T-cell (primary cell): Measurements from ENCODE around the gene NPFF. TPM values are rescaled to one million over a fixed set of nuclear protein-coding genes. Genes with fewer than 3 reads are reported as not detected.

ENCODE experiments used
- ATAC-seq, 4 experiments: fragments of 200-7000 bp in 3 of 4; fragments of 150-1000 bp in 1 of 4; cut with Tn5 transposase; replicated peaks in 1 of 4; 1 replicate in 3 of 4; 2 replicates in 1 of 4; pipeline ENCODE4 v1.10.0; 2021; ENCODE audit warnings: moderate library complexity in 3 of 4, mild to moderate bottlenecking in 2 of 4, moderate number of reproducible peaks in 1 of 4
- CTCF ChIA-PET, 2 donors: fragments of 300-600 bp; sonication (Branson Sonifier 250); formaldehyde crosslinking; loops; one replicate each; lab custom pipeline; 2022; ENCODE audit warnings: antibody characterized with exemption in 2 of 2; lab: Charles Lee
- POLR2A ChIA-PET, 2 donors: fragments of 300-600 bp; sonication (Branson Sonifier 250); formaldehyde crosslinking; loops; one replicate each; lab custom pipeline; 2022; ENCODE audit warnings: antibody characterized with exemption in 2 of 2; lab: Charles Lee
- DNase-seq, 35 experiments: peaks; one replicate each; pipeline versions ENCODE4 v3.0.0 to v3.0.0-alpha.2; 2013 to 2023
- H3K27ac ChIP-seq: one replicate; pipeline ENCODE4 v1.5.1; 2013; ENCODE audit warnings: low read length
- H3K27me3 ChIP-seq, 2 experiments: replicated peaks in 1 of 2; 1 replicate in 1 of 2; 2 replicates in 1 of 2; pipeline versions ENCODE4 v1.6.1 to v1.7.0; 2013; ENCODE audit warnings: low read length in 1 of 2, mixed read lengths in 1 of 2; ENCODE audit not compliant: control insufficient read depth in 2 of 2, insufficient read depth in 2 of 2; ENCODE audit errors: extremely low read depth in 1 of 2
- H3K36me3 ChIP-seq, 2 donors: 1 replicate in 1 of 2; 2 replicates in 1 of 2; pipeline versions ENCODE4 v1.6.1 to v1.7.0; 2013; ENCODE audit warnings: low read length in 1 of 2; ENCODE audit not compliant: control insufficient read depth in 2 of 2, insufficient read depth in 1 of 2; ENCODE audit errors: extremely low read depth in 1 of 2
- H3K4me1 ChIP-seq, 2 experiments: 1 replicate in 1 of 2; 2 replicates in 1 of 2; pipeline versions ENCODE4 v1.6.1 to v1.7.0; 2013; ENCODE audit warnings: low read length in 2 of 2, mixed read lengths in 1 of 2; ENCODE audit not compliant: insufficient read depth in 2 of 2, control insufficient read depth in 1 of 2; ENCODE audit errors: extremely low read depth in 1 of 2
- H3K4me3 ChIP-seq, 2 donors: 1 replicate in 1 of 2; 2 replicates in 1 of 2; pipeline versions ENCODE4 v1.5.1 to v1.7.0; 2013; ENCODE audit warnings: mild to moderate bottlenecking in 2 of 2, low read length in 1 of 2, moderate library complexity in 1 of 2; ENCODE audit not compliant: control insufficient read depth in 1 of 2; ENCODE audit errors: extremely low read depth in 1 of 2
- H3K9me3 ChIP-seq: 2 replicates; pipeline ENCODE4 v1.7.0; 2013
- H3K27ac Mint-ChIP-seq, 2 donors: one replicate each; pipeline ENCODE4 v1.8.0; 2020 to 2021; ENCODE audit warnings: mild to moderate bottlenecking in 2 of 2, mixed read lengths in 2 of 2
- H3K27me3 Mint-ChIP-seq, 2 donors: one replicate each; pipeline ENCODE4 v1.8.0; 2021 to 2022; ENCODE audit warnings: mixed read lengths in 2 of 2
- H3K36me3 Mint-ChIP-seq: one replicate; pipeline ENCODE4 v1.8.0; 2021; ENCODE audit warnings: mixed read lengths
- H3K4me1 Mint-ChIP-seq, 3 donors: one replicate each; pipeline ENCODE4 v1.8.0; 2020 to 2022; ENCODE audit warnings: mixed read lengths in 3 of 3, mild to moderate bottlenecking in 1 of 3
- H3K4me3 Mint-ChIP-seq, 3 donors: one replicate each; pipeline ENCODE4 v1.8.0; 2020 to 2022; ENCODE audit warnings: mild to moderate bottlenecking in 3 of 3, mixed read lengths in 3 of 3, moderate library complexity in 3 of 3
- H3K9me3 Mint-ChIP-seq, 3 donors: one replicate each; pipeline ENCODE4 v1.8.0; 2020 to 2022; ENCODE audit warnings: mixed read lengths in 3 of 3
- WGBS: methylation state at CpG from one replicate; pipeline ENCODE4 v1.1.5; 2013; ENCODE audit warnings: missing lambda C conversion rate; ENCODE audit not compliant: insufficient coverage; 5-methylcytosine and 5-hydroxymethylcytosine counted together
- total RNA-seq, 35 experiments: library from RNA in 6 of 35; stranded (reverse) in 6 of 35; fragments of 120-200 nt in 1 of 35; gene quantifications; one replicate each; pipeline versions ENCODE4 v1.2.1 to v1.2.4 and lab custom pipeline; 2013 to 2026

The NPFF gene
- total RNA-seq, 5 donors from 2014 or later (not counting 1 experiment from before 2014, with no cell fraction given): not detected

GRCh38 chr12:53486736-53487487 lies 20.4 kb downstream of the NPFF start:
- H3K36me3 ChIP-seq: peaks cover 9 to 58% of the 10 kb centered on the region in 2 donors
- DNase-seq: no peak
- WGBS: 93% methylated on average over 16 of the region's 17 CpGs
- H3K4me3 Mint-ChIP-seq: no peak overlapping the region
- no peaks in the 10 kb centered on the region for H3K27me3 ChIP-seq
- H3K4me1 ChIP-seq: peaks cover 0 to 15% of the 10 kb centered on the region in 2 experiments
- ChIA-PET POLR2A (interaction anchor here in 1 of 2 donors (0.6 kb wide), 1 partner anchor 21 kb away, joined by 3 read pairs; no protein-coding TSS in a partner anchor), CTCF (interaction anchor here in 1 of 2 donors (0.6 kb wide), 1 partner anchor 139 kb away, joined by 3 read pairs; no protein-coding TSS in a partner anchor)
- ATAC-seq: no peak
- peaks cover 8% of the 10 kb centered on the region for H3K36me3 Mint-ChIP-seq
- H3K27ac Mint-ChIP-seq: peak overlapping the region; percentile 9 to 11
- H3K9me3 Mint-ChIP-seq: no peaks in the 10 kb centered on the region
- no peaks in the 10 kb centered on the region for H3K27me3 Mint-ChIP-seq
- no peaks in the 10 kb centered on the region for H3K9me3 ChIP-seq
- no peak overlapping the region for H3K27ac ChIP-seq
- H3K4me3 ChIP-seq: no peak overlapping the region
- H3K4me1 Mint-ChIP-seq: peaks cover 3 to 13% (median 8%) of the 10 kb centered on the region in 3 donors

- Mint-ChIP-seq H3K9me3 (no peaks in the 10 kb centered on the region), H3K27me3 (no peaks in the 10 kb centered on the region), H3K27ac (peak overlapping the region in 1 of 2 donors; percentile 9), H3K36me3 (peaks cover 10% of the 10 kb centered on the region), H3K4me3 (no peak overlapping the region), H3K4me1 (peaks cover 0 to 13% (median 8%) of the 10 kb centered on the region in 3 donors)
- 96% methylated on average over 4 of the region's 10 CpGs for WGBS
- POLR2A ChIA-PET: interaction anchor here in 1 of 2 donors (0.6 kb wide), 1 partner anchor 22 kb away, joined by 3 read pairs; no protein-coding TSS in a partner anchor
- H3K27ac ChIP-seq: no peak overlapping the region
- no peak overlapping the region for H3K4me3 ChIP-seq
- H3K27me3 ChIP-seq: no peaks in the 10 kb centered on the region
- H3K9me3 ChIP-seq: no peaks in the 10 kb centered on the region
- ATAC-seq (no peak), DNase-seq (no peak)
- peaks cover 0 to 15% of the 10 kb centered on the region in 2 experiments for H3K4me1 ChIP-seq
- CTCF ChIA-PET: interaction anchor here in 1 of 2 donors (0.6 kb wide), 1 partner anchor 138 kb away, joined by 3 read pairs; no protein-coding TSS in a partner anchor
- peaks cover 13 to 64% of the 10 kb centered on the region in 2 donors for H3K36me3 ChIP-seq
Measured at GRCh38 chr12:53485955-53486735, 21.1 kb downstream of the NPFF start.

- no peaks in the 10 kb centered on the region for H3K27me3 Mint-ChIP-seq
- no peaks in the 10 kb centered on the region for H3K9me3 Mint-ChIP-seq
- ChIA-PET CTCF (no interaction called here), POLR2A (no interaction called here)
- H3K36me3 ChIP-seq: peaks cover 19 to 73% of the 10 kb centered on the region in 2 donors
- H3K4me3 Mint-ChIP-seq: no peak overlapping the region
- WGBS: 95% methylated on average over 6 of the region's 10 CpGs
- H3K4me3 ChIP-seq: no peak overlapping the region
- no peak overlapping the region for H3K27ac ChIP-seq
- no peaks in the 10 kb centered on the region for H3K27me3 ChIP-seq
- H3K36me3 Mint-ChIP-seq: peaks cover 10% of the 10 kb centered on the region
- no peak for ATAC-seq
- H3K27ac Mint-ChIP-seq: peak overlapping the region in 1 of 2 donors; percentile 45
- no peak for DNase-seq
- peaks cover under 1 to 13% (median 8%) of the 10 kb centered on the region in 3 donors for H3K4me1 Mint-ChIP-seq
- peaks cover 0 to 19% of the 10 kb centered on the region in 2 experiments for H3K4me1 ChIP-seq
- H3K9me3 ChIP-seq: no peaks in the 10 kb centered on the region
Measured at GRCh38 chr12:53484686-53485575, 22.4 kb downstream of the NPFF start.

GRCh38 chr12:53483979-53484377 lies 23.3 kb downstream of the NPFF start:
- ChIA-PET POLR2A (no interaction called here), CTCF (no interaction called here)
- no peaks in the 10 kb centered on the region for H3K27me3 ChIP-seq
- peaks cover 19% of the 10 kb centered on the region for H3K36me3 Mint-ChIP-seq
- ATAC-seq (no peak), DNase-seq (no peak)
- peaks cover 20 to 81% of the 10 kb centered on the region in 2 donors for H3K36me3 ChIP-seq
- H3K9me3 Mint-ChIP-seq: no peaks in the 10 kb centered on the region
- H3K27ac ChIP-seq: no peak overlapping the region
- H3K4me1 Mint-ChIP-seq: peaks cover 3 to 13% (median 8%) of the 10 kb centered on the region in 3 donors
- no peak overlapping the region for H3K4me3 ChIP-seq
- no peak overlapping the region for H3K4me3 Mint-ChIP-seq
- peaks cover 0 to 19% of the 10 kb centered on the region in 2 experiments for H3K4me1 ChIP-seq
- H3K27ac Mint-ChIP-seq: peak overlapping the region; percentile 40 to 55
- no peaks in the 10 kb centered on the region for H3K9me3 ChIP-seq
- no CpG with 5 or more reads among the region's 4 CpGs for WGBS
- H3K27me3 Mint-ChIP-seq: no peaks in the 10 kb centered on the region

GRCh38 chr12:53483225-53483978 lies 23.9 kb downstream of the NPFF start:
- peaks cover 0 to 19% of the 10 kb centered on the region in 2 experiments for H3K4me1 ChIP-seq
- H3K4me3 ChIP-seq: no peak overlapping the region
- peaks cover 20 to 87% of the 10 kb centered on the region in 2 donors for H3K36me3 ChIP-seq
- DNase-seq: no peak
- Mint-ChIP-seq H3K9me3 (no peaks in the 10 kb centered on the region), H3K27ac (peak overlapping the region; percentile 40 to 55), H3K36me3 (peaks cover 21% of the 10 kb centered on the region), H3K4me1 (peaks cover 3 to 13% (median 11%) of the 10 kb centered on the region in 3 donors), H3K27me3 (no peaks in the 10 kb centered on the region), H3K4me3 (no peak overlapping the region)
- ATAC-seq: no peak
- no peaks in the 10 kb centered on the region for H3K9me3 ChIP-seq
- 100% methylated on average over 5 of the region's 9 CpGs for WGBS
- ChIA-PET POLR2A (interaction anchor here in 1 of 2 donors (0.5 kb wide), 1 partner anchor 76 kb away, joined by 4 read pairs; no protein-coding TSS in a partner anchor), CTCF (interaction anchor here in 1 of 2 donors (0.7 kb wide), 1 partner anchor 9 kb away, joined by 3 read pairs; no protein-coding TSS in a partner anchor)
- H3K27ac ChIP-seq: no peak overlapping the region
- no peaks in the 10 kb centered on the region for H3K27me3 ChIP-seq
